HepG2 (cell line): ENCODE data around the gene DDI2. TPM values are rescaled to one million over a fixed set of nuclear protein-coding genes. Genes with fewer than 3 reads are reported as not detected.

Experiments
- ATF6 ChIP-seq: sonication (generic); formaldehyde crosslinking; conservative IDR thresholded peaks from 2 replicates; pipeline ENCODE4 v1.4.0; 2020; ENCODE audit warnings: missing genetic modification reagents
- HMG20A ChIP-seq: IDR thresholded peaks from 2 replicates; pipeline ENCODE4 v1.6.1; 2016; ENCODE audit warnings: borderline replicate concordance
- IKZF1 ChIP-seq: fragments of 450-650 bp; IDR thresholded peaks from 2 replicates; pipeline ENCODE4 v1.7.1; 2016
- KDM3A ChIP-seq: IDR thresholded peaks from 2 replicates; pipeline ENCODE4 v1.6.1; 2018; ENCODE audit warnings: low read depth, missing compliant biosample characterization
- LBX2 ChIP-seq: sonication (generic); formaldehyde crosslinking; IDR thresholded peaks from 2 replicates; pipeline ENCODE4 v1.5.0; 2020; ENCODE audit warnings: missing genetic modification reagents, mild to moderate bottlenecking, borderline replicate concordance
- MTA1 ChIP-seq: sonication (generic); formaldehyde crosslinking; IDR thresholded peaks from 2 replicates; pipeline ENCODE4 v1.4.0; 2020; ENCODE audit warnings: missing genetic modification reagents, mild to moderate bottlenecking, borderline replicate concordance
- SP1 ChIP-seq, 2 experiments: fragments of 450-650 bp in 1 of 2; sonication (generic) in 1 of 2; formaldehyde crosslinking in 1 of 2; IDR thresholded peaks; 2 replicates each; pipeline versions ENCODE4 v1.4.0 to v1.6.1; 2016 to 2020; ENCODE audit warnings: missing genetic modification reagents in 1 of 2
- ZNF264 ChIP-seq: sonication (generic); formaldehyde crosslinking; IDR thresholded peaks from 2 replicates; pipeline ENCODE4 v1.4.0; 2020; ENCODE audit warnings: missing genetic modification reagents
- ZNF646 ChIP-seq: sonication (generic); formaldehyde crosslinking; IDR thresholded peaks from 2 replicates; pipeline ENCODE4 v1.9.0; 2021; ENCODE audit warnings: mild to moderate bottlenecking, missing genetic modification reagents
- ZNF713 ChIP-seq: sonication (generic); formaldehyde crosslinking; IDR thresholded peaks from 2 replicates; pipeline ENCODE4 v1.4.0; 2020; ENCODE audit warnings: mild to moderate bottlenecking, missing genetic modification reagents
- ZNF850 ChIP-seq: sonication (generic); formaldehyde crosslinking; conservative IDR thresholded peaks from 2 replicates; pipeline ENCODE4 v1.9.0; 2021; ENCODE audit warnings: mild to moderate bottlenecking, missing genetic modification reagents
- ZSCAN22 ChIP-seq: sonication (generic); formaldehyde crosslinking; IDR thresholded peaks from 2 replicates; pipeline ENCODE4 v1.4.0; 2020; ENCODE audit warnings: mild to moderate bottlenecking, missing genetic modification reagents
- polyA plus RNA-seq, 8 experiments: library from polyadenylated mRNA; depleted of rRNA in 3 of 8; stranded (reverse) in 7 of 8; unstranded in 1 of 8; fragments of >200 nt; fragmentation: Illumina TruSeq in 4 of 8; extraction: Trizol in 4 of 8; gene quantifications; 2 replicates each; pipeline versions ENCODE4 v1.2.1 to v1.2.3, GENCODE V29; 2011 to 2016; ENCODE audit warnings: low read depth in 4 of 8, missing spikeins in 1 of 8, mixed read lengths in 1 of 8; ENCODE audit not compliant: insufficient read depth in 1 of 8
- total RNA-seq, 5 experiments: library from RNA; depleted of rRNA; stranded (reverse); fragments of >200 nt; fragmentation: Illumina TruSeq; extraction: Trizol; gene quantifications; 2 replicates each; pipeline ENCODE4 v1.2.3, GENCODE V29; 2016; ENCODE audit warnings: low read depth in 1 of 5
- TF ChIP-seq, protein P1 (sequence below): sonication (generic); formaldehyde crosslinking; IDR thresholded peaks from 2 replicates; pipeline ENCODE4 v1.4.0; 2020; ENCODE audit warnings: missing genetic modification reagents, borderline replicate concordance

Gene DDI2
- total and polyA plus RNA-seq, 2 of the 13 experiments (the other 11 are each of a cell fraction or from before 2014, with no cell fraction given), result 8.5 to 25.7 TPM

GRCh38 chr1:15603050-15603965 is 13.9 kb upstream of the DDI2 start (continued):
- TF ChIP-seq ATF6 (CRISPR knock-in tag) (0 out of 2 replicates have a peak, but pooled peaks have one; percentile 83), ZNF646 (CRISPR knock-in tag) (no peak), ZSCAN22 (CRISPR knock-in tag) (no peak), ZNF850 (CRISPR knock-in tag) (no peak), LBX2 (CRISPR knock-in tag) (peak; percentile 91; the same call in 1 of the 2 replicates), KDM3A (CRISPR knock-in tag) (no peak; the same call in 1 of the 2 replicates), ZNF713 (no peak), SP1 (IDR thresholded peaks at IDR 0.05) (no peak), SP1 (CRISPR knock-in tag; IDR thresholded peaks at IDR 0.05) (peak; percentile 65), HMG20A (CRISPR knock-in tag) (0 out of 2 replicates have a peak, but pooled peaks have one; percentile 33), MTA1 (CRISPR knock-in tag) (no peak; the same call in 1 of the 2 replicates), IKZF1 (no peak), ZNF264 (CRISPR knock-in tag) (no peak)
- TF ChIP-seq, protein P1, sequence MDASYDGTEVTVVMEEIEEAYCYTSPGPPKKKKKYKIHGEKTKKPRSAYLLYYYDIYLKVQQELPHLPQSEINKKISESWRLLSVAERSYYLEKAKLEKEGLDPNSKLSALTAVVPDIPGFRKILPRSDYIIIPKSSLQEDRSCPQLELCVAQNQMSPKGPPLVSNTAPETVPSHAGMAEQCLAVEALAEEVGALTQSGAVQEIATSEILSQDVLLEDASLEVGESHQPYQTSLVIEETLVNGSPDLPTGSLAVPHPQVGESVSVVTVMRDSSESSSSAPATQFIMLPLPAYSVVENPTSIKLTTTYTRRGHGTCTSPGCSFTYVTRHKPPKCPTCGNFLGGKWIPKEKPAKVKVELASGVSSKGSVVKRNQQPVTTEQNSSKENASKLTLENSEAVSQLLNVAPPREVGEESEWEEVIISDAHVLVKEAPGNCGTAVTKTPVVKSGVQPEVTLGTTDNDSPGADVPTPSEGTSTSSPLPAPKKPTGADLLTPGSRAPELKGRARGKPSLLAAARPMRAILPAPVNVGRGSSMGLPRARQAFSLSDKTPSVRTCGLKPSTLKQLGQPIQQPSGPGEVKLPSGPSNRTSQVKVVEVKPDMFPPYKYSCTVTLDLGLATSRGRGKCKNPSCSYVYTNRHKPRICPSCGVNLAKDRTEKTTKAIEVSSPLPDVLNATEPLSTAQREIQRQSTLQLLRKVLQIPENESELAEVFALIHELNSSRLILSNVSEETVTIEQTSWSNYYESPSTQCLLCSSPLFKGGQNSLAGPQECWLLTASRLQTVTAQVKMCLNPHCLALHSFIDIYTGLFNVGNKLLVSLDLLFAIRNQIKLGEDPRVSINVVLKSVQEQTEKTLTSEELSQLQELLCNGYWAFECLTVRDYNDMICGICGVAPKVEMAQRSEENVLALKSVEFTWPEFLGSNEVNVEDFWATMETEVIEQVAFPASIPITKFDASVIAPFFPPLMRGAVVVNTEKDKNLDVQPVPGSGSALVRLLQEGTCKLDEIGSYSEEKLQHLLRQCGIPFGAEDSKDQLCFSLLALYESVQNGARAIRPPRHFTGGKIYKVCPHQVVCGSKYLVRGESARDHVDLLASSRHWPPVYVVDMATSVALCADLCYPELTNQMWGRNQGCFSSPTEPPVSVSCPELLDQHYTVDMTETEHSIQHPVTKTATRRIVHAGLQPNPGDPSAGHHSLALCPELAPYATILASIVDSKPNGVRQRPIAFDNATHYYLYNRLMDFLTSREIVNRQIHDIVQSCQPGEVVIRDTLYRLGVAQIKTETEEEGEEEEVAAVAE, result peak; percentile 77; the same call in 1 of the 2 replicates
